SHP77 treated with DMSO at 0.1 percent for 48 hours (cell line): ENCODE results near the gene HTR6.

Experiments used
- DNase-seq: peaks from one replicate; lab custom pipeline; 2025; lab: John Stamatoyannopoulos, UW

Gene HTR6

DNA sequence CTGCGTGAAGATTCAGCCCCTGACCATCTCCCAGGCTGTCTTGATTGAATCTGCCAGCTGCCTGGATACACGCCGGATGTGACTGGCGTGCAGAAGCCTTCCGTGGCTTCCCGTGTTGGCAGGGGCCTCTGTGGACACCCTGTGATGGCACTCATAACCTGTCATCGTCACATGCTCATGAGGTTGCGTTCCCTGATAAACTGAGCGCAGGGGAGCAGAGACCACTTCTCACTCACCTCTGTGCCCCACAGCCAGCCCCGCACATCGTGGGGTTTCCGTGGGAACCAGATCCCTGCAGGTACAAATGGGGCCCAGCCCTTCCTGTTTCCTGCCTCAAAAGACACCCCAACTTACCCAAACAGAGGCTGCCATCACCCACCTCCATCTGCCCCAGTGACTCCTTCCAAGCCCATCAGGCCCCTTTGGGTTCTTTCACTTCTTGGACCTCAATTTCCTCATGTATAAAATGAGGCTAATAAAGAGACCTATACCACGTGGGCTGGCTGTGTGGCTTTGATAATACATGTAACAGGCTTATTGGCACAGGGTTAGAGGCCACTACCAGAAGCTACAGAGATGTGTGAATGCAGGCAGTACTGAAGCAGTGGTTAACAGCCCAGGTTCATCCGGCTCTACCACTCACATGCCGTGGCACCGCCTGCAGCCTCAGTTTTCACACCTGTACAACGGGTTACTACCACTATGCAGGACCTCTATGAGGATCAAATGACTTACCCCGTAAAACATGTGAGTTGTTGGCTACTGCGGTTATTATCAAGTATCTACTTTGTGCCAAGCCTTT, 23.6 kb downstream of the HTR6 start:
- no peak for DNase-seq

GRCh38 chr1:19689085-19689757, 24.5 kb downstream of the HTR6 start:
- no peak for DNase-seq

- no peak for DNase-seq
Measured at GRCh38 chr1:19689856-19690255, 25.2 kb downstream of the HTR6 start.

DNA sequence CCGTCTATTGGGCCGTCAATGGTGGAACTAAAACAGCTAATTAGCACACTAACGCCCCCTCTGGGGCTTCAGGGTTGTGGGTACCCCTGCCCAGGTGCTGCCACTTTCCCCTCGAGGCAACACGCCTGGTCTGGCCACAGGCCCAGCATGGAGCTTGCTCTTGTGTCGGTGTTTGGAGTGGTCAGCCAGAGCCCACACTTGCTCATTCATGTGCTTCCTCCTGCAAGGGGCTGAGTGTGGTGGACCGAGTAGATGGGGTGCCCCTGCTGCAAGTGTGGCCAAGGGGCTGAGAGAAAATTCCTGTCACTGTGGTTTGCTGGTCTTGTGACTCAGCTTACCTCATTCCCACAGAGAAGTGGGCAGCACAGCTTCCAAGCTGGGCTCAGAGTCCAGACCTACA, 25.7 kb downstream of the HTR6 start:
- no peak for DNase-seq

DNA sequence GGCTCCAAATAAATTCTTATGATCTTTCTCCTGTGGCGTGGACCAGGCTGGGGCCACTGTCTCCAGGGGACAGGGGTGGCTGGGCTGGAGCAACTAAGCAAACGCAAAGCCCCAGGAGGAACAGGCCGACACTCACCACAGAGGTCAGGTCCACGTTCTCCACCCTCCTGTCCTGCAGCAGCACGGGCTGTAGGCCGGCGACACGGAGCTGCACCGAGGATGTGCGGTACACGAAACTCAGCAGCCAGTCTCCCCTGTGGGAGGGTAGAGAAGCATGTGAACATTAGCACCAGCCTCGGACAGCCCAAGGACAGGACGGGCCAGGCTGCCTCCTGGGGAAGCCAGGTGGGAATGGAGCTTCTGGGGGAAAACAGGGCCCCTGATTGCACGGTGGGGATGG, 29.6 kb downstream of the HTR6 start:
- no peak for DNase-seq

DNA sequence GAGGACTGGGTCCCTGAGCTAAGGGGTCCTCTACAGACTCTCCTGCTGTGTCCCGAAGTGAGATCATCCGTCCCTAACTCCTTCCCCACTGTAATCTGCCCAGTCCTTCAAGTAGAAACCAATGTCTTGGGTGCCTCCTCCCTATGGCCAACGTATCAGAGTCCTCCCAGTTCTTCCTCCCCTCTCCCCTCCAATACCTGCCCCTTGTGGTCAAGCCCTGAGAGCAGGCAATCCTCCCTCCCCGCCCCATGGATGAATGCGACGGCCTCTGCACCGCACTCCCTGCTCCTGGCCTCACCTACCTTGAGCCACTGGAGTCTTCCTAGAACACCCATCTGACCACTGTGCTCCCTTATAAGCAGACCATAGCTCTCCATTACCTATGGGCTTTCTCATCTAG, 31.1 kb downstream of the HTR6 start:
- no peak for DNase-seq

- DNase-seq: no peak
Measured at GRCh38 chr1:19696820-19697219, 32.1 kb downstream of the HTR6 start.

DNA sequence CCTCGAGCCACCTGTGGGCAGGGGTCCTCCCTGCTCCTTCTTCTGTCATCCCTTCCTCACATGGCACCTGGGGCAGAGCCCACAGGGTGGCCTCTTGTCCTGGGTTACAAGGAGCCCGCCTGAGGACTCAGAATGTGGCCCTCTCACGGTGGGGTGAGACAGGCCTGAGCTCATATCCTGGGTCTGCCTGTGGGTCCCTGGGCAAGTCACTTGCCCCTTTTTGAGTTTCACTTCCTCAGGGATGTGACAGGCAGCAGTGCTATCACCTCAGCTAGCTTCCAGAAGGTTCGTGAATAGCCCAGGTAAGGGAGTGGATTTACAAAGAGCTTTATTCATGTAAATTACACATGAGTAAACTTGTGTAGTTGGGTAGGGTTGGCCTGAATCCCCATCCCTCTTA, 33.5 kb downstream of the HTR6 start:
- DNase-seq: no peak

GRCh38 chr1:19700079-19700777, 35.6 kb downstream of the HTR6 start:
- no peak for DNase-seq

DNA sequence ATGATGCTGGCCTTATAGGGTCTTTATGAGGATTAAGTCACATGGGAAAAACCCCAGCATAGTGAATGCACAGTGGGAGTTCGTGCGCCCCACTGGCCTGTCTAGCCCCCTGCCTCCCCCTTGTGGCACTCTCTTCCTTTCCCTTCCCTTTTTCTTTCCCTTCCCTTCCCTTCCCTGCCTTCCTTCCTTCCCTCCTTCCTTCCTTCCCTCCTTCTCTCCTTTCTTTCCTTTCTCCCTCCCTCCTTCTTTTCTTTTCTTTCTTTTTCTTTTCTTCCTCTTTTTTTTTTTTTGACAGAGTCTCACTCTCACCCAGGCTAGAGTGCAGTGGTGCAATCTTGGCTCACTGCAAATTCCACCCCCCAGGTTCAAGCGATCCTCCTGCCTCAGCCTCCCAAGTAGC, 38.6 kb downstream of the HTR6 start:
- DNase-seq: no peak

- DNase-seq: no peak
Measured at GRCh38 chr1:19704247-19705113, 39.8 kb downstream of the HTR6 start.

GRCh38 chr1:19705464-19705863, 40.8 kb downstream of the HTR6 start:
- DNase-seq: no peak

GRCh38 chr1:19706136-19706535, 41.5 kb downstream of the HTR6 start:
- DNase-seq: no peak

GRCh38 chr1:19708567-19709110, 44.0 kb downstream of the HTR6 start:
- DNase-seq: no peak

DNA sequence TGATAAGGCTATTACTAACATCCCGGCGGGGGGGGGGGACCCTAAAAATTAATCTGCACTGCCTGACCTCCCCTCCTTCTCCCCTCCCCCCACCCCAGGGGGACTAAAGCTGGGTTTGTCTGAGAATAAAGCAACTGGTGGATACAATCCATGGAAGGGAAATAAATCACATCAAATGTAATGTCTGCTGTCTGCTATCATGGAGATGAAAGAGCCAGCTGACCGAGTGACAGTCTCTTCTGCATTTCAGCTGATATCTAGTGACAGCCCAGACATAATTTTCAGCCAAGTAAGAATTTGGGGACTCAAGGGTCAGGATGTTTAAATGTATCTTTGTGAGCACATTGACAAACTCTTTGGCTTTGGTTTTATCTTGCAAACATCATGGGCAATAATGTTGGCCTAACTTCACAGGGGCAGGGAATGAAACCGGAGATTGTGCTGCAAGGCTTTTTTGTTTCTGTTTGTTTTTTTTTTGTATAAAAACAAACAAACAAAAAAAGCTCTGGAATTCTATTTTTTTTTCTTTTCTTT, 44.7 kb downstream of the HTR6 start:
- no peak for DNase-seq

- DNase-seq: no peak
Measured at GRCh38 chr1:19710825-19711611, 46.3 kb downstream of the HTR6 start.

DNA sequence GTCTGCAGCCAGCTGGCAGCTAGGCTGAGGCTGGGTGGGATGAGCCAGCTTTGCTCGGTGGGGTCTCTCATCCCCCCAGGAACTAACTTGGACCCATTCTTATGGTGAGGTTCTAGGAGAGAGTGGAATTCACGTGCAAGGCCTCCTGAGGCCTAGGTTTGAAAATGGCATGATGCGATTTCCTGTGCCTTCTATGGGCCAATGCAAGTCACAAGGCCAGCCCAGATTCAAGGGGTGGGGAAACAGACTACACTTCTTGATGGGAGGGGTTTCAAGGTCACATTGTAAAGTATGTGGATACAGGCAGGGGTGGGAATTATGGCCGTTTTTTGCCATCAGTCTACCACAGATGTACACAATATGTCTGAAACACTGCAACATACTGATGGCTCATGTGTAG, 48.3 kb downstream of the HTR6 start:
- DNase-seq: no peak

DNA sequence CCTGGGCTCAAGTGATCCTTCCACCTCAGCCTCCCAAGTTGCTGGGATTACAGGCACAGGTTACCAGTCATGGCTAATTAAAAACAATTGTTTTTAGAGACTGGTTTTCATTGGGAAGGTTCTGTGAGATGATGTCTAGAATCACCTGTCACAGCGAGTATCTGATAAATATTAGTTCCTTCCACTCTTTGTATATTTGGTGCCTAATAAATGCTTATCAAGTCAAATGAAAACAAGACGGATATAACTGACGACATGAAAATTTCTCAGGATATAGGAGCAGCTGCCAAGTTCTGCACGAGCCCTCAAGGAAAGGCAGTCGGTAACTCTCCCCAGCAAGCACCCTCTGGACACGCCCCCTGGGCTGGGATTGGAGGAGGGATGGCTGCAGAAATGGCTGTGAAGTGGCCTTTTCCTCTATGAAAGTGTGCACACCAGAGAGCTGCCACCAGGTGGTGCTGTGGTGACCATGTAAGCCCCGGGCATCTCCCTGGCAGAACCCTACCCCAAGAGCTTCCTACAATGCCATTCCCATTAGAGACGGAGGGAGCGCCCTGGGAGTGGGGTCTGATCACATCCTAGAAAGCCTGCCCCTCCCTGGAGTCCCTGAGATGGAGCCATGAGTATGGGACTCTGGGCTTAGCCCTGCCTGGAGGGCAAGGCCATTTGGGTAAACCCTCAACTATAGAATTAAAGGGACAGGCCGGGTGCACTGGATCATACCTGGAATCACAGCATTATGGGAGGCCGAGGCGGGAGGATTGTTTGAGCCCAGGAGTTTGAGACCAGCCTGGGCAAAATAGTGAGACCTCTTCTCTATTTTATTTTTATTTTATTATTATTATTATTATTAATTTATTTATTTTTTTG, 50.9 kb downstream of the HTR6 start:
- peak; percentile 77 for DNase-seq

- DNase-seq: no peak
Measured at GRCh38 chr1:19717467-19717866, 52.8 kb downstream of the HTR6 start.

DNA sequence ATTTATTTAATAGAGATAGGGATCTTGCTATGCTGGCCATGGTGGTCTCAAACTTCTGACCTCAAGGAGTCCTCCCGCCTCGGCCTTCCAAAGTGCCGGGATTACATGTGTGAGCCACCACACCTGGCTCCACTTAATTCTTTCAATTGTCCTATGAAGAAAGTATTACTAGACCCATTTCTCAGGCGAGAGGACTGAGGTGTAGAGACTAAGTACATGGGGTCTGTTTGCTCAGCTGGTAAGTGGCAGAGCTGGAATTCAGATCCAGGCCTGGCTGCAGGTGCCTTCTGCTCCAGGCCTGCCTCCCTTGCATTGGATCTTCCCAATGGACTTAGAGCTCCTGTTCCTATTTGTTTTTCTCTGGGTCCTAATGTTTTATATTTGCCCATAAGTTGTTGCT, 55.5 kb downstream of the HTR6 start:
- DNase-seq: no peak
